HG03280 (cell line): Measurements from ENCODE around the gene IGF1R.

Experiments
- ATAC-seq: cut with Tn5 transposase; IDR thresholded peaks from one replicate; pipeline ENCODE4 v1.9.1; 2021; ENCODE audit warnings: mild to moderate bottlenecking, moderate library complexity; ENCODE audit not compliant: unreplicated experiment

Gene IGF1R

GRCh38 chr15:98699591-98700424, 51.5 kb downstream of the IGF1R start:
- ATAC-seq = no peak

- no peak for ATAC-seq
Observed at GRCh38 chr15:98700519-98700918, 52.2 kb downstream of the IGF1R start.

DNA sequence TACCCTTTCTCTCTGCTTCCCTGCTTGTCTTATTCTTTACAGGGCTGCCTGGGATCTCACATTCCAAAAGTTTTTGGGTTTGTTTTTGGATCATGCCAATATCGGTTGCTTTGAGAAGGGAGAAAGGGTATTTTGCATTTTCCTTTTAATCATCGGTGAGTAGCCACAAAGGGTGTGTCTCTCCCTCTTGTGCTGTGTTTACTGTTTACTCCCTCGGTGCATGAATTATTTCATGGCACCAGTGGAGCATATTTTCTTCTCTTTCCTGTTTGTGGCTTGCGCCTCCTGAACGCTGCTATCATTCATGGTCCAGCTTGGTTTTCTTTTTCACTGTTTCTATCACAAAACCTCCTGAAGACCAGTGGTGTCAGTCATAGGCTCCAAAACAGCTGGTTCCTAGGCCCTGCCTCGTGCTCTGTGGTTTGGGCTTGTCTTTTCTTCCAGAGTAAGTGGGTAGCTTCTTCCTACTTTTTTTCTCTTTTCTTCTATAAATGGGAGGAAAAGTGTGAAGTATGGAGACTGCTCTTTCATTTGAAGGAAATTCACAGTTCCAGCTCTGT, 54.9 kb downstream of the IGF1R start:
- no peak for ATAC-seq

- ATAC-seq = no peak
Observed at GRCh38 chr15:98705070-98705469, 56.7 kb downstream of the IGF1R start.

DNA sequence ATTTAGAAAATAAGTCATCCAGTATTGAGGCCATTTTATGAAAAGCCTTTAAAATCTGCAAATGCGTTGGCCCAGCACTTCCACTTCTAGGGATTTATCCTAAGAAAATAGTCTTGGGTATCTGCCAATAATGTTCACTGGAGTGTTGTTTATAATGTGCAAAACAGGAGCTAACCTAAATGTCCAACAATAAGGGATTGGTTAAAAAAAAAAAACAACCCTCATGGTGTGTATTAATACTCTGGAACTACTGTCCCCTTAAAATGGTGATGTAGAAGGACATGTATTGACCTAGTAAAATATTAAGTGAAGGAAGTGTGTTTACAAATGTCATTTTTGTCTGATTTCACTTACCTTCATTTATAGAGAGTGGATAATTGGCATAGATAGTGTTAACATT, 58.0 kb downstream of the IGF1R start:
- ATAC-seq = no peak

DNA sequence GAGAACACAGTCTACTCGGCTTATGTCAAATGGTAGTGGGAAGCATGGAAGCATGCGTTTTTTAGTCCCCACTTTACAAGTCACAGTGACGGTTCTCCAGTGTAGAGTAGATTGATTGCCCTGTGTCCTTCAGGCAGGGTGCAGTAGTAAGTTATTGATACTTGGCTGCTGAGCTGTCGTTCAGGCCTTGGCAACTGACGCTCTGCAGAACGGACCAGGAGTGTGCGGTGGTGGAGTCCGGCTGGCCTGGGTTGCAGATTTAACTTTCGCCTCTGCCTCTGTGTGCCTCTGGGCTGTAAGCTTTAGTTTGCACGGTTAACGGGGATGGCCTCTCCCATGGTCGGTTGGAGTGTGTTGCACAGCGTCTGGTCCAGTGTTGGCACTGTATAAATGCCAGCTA, 58.6 kb downstream of the IGF1R start:
- no peak for ATAC-seq

DNA sequence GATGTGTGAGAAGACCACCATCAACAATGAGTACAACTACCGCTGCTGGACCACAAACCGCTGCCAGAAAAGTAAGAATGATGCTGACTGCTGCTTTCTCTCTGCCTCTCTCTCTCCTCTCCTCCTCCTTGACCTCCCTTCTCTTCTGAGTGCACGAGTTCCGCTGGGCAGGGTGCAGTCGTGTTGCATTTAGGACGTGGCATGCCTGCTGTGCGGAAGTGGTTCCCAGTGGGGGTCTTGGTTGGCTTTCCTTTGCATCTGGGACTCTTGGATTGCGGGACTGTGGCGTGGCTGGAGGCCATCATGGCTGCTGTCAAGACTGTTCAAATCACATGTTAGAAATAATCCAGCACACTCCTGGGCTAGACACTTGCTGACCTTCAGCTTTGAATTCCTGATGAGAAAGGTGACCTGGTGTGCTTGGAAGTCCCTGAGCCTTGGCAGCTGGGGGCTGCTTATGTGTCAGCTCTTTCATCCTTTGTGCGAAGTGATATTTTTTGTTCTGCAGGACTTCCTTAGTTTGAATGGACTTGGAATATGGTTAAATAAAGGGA, 59.8 kb downstream of the IGF1R start:
- ATAC-seq = no peak

GRCh38 chr15:98711810-98712209, 63.5 kb downstream of the IGF1R start:
- no peak for ATAC-seq

DNA sequence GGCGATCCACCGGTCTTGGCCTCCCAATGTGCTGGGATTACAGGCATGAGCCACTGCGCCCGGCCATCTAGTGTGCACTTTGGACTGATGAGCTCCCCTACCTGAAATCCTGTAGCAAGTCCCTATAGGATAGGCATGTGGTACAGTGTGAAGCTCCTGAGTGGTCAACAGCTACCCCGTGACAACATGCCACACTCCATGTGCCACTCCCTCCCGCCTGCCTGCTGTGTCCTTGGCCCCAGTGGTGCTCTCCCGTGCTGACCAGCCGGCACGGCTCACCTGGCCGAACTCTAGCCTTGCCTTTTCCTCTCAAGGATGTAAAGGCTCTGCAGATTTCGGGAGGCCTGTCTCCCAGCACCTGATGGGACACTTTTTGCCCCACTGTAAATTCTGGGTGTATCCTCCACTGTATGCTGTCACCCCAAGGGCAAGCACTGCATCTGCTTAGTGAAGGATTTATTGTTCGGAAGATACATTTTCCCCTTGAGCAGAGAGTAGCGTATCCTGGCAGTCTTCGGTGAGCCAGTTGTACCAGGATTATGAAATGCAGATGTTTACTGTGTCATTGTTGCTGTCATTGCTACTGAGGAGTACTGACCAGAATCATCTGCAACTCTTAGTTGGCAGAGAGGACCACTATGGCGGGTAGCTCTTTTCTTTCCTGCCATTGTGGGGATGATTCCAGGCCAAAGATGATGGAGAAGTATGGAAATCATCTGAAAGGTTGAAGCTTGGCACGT, 64.7 kb downstream of the IGF1R start:
- no peak for ATAC-seq

- no peak for ATAC-seq
Observed at GRCh38 chr15:98713585-98714001, 65.3 kb downstream of the IGF1R start.

DNA sequence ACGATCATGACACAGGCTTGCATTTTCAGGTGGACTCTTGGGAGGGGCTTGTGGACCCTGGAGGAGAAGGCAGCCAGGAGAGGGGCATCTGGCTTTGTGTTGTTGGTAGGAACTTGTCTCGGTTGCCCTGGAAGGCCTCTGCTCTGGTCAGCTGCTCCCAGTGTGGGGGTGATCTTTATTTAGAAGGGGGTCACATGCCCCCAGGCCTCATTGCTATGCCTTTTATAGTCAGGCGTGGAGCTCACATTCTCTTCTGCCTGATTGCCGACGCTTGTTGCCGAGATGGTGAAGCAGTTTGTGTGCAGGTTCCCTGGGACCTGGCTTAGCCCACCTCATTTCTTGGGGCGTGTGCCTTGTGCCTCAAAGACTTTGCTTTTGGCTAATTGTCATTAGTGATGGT, 66.6 kb downstream of the IGF1R start:
- ATAC-seq = no peak

GRCh38 chr15:98715401-98715800, 67.1 kb downstream of the IGF1R start:
- no peak for ATAC-seq

- ATAC-seq = no peak
Observed at GRCh38 chr15:98715890-98716443, 67.6 kb downstream of the IGF1R start.

GRCh38 chr15:98717371-98717770, 69.0 kb downstream of the IGF1R start:
- no peak for ATAC-seq

DNA sequence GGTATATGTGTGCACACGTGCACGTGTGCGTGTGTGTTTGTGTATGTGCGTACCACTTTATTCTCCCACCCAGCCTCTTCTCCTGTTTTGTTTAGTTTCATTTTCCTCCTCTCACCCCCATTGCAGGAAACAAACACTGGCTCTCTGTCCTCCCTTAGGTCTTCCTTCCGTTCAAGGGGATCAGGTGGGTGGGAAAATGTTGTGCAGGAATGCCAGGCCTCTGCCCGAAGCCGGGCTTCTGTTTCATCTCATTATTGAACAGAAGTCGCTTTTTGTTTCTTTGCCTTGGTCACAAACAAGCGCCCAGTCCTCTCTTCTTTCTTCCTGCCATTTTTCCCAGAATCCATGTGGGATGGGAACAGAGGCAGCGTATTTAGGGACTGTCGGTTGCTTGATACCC, 69.6 kb downstream of the IGF1R start:
- no peak for ATAC-seq

DNA sequence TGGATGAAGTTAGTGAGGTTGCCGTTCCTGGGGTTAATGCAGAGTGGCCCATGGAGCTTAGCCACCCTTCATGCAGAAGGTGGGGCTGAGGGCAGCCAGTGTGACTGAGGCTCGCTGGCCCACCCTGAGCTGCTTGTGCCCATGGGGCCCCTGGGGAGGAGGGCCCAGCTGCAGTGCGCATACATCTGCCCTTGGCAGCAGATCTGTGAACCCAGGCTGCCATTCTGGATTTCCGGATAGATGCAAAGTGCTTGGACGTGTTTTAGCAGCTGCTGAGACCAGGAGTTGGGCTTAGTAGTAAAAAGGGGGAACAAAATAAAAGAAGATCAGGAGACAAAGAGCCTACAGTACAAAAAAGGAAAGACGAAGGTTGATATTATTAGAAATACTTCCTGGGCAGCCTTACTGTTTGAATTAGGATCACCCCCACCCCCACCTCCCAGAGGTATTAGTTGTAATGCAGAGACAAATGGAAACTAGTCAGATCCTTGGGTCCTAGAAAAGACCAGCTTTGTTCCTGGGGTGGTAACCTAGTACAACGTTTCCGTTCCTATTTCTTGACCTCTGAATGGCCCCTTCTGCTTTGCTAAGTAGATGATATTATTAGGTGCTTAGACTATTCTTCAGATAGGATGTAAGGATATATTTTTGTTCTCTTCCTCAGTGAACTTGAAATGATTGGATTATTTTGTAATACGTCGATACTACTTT, 70.2 kb downstream of the IGF1R start:
- ATAC-seq = no peak

GRCh38 chr15:98719137-98719740, 70.9 kb downstream of the IGF1R start:
- ATAC-seq = no peak

- ATAC-seq = no peak
Observed at GRCh38 chr15:98720031-98720430, 71.7 kb downstream of the IGF1R start.

GRCh38 chr15:98720577-98721565, 72.5 kb downstream of the IGF1R start:
- ATAC-seq = no peak
